ENCODE results near the gene TET1. TPM values are rescaled to one million over a fixed set of nuclear protein-coding genes. Genes with fewer than 3 reads are reported as not detected.
"Not testable (repeated sequence)": the region's sequence is repeated elsewhere in the genome, so short reads cannot be mapped to it uniquely, and the experiment has no call there.

The TET1 gene
- 2.3 and 2.7 TPM in 2 replicates for total RNA-seq

DNA sequence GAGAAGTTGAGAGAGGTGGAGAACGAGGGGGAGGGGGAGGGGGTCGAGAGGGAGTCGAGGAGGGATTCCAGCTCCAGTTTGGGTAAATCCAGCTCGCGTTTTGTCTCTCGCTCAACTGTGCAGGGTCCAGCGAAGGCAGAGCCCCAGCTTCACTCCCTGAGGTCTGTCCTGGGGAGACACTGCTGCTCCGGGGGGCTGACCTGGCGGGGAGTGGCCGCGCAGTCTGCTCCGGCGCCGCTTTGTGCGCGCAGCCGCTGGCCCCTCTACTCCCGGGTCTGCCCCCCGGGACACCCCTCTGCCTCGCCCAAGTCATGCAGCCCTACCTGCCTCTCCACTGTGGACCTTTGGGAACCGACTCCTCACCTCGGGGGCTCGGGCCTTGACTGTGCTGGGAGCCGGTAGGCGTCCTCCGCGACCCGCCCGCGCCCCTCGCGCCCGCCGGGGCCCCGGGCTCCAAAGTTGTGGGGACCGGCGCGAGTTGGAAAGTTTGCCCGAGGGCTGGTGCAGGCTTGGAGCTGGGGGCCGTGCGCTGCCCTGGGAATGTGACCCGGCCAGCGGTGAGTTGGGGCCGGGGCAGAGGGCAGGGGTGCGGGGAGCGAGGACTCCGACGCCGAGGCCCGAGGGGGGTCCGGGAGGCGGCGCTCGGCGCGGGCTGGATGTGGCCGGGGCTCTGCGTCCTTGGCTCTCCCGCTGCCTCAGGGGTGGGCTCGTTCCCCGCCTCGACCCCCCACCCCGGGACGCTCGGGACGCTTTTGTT lies at the start of gene TET1:
TSS of gene TET1 (plus strand) at position 152 of the 757 bp plus-strand sequence. CDS start 12,002 bp downstream, outside the sequence.
- intact Hi-C loops (cut with micrococcal nuclease) = loop anchor here (1.0 kb wide), 1 partner anchor 40 kb away; no protein-coding TSS in a partner anchor

DNA sequence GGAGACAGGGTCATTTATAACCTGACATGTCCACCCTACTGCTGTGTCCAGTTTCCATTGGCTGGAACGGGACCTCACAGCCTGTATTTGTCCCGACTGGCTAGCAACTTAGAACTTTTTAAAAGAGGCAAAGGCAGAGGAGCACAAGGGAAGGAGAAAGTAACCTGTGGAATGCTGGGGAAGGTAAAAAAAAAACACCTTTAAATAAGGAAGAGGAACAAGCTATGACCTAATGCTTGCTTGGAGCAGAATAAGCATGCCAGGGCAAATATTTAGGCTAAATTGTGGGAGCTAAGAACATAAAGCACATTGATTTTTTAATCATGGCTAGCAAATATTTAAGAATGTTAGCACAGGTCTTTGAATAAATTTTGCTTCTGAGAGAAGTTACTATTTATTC lies 43.9 kb upstream of the TET1 start:
- intact Hi-C loops (cut with micrococcal nuclease) = not testable (repeated sequence)

DNA sequence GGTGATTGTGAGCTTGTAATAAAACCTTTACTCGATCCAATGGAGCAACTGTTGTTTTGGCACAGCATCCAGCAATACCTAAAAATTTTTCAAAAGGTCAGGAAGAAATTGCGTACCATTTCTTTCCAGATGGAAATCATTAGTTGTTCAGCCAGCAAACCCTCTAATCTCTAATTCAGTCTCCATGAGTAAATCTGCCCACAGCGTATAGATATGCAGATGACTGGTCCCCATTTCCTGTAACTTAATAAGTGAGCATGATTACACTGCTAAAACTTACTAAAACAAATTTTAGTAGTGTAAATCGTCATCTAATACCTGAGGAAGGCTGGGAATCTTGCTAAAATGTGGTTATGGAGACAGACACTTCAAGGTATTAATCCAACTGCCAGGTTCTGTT lies 43.4 kb upstream of the TET1 start:
- intact Hi-C loops (cut with micrococcal nuclease) = no loop called here

DNA sequence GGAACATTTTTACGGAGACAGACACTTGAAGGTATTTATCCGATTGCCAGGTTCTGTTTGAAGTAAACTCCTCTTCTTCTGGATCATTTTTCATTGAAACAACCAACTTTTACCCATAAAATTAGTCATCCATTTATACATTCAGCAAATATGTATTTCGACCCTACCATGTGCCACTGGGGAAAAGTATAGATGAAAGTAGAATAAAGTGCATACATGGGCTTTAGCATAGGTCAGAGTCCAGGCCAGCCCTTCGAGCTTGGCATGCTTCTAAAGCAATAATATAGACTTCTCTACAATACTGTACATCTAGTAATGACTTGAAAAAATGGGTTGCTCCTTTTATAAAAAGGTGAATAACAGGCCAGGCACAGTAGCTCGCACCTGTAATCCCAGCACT lies 42.9 kb upstream of the TET1 start:
- intact Hi-C loops (cut with micrococcal nuclease) = no loop called here

DNA sequence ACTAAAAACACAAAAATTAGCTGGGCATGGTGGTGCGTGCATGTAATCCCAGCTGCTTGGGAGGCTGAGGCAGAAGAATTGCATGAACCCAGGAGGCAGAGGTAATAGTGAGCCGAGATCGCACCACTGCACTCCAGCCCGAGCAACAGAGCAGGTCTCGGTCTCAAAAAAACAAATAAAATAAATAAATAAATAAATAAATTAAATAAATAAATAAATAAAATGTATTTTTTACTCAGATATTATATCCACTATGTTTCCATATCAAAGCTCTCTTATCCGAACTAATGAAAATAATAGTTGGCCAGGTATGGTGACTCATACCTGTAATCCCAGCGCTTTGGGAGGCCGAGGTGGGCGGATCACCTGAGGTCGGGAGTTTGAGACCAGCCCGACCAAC lies 41.5 kb upstream of the TET1 start:
- intact Hi-C loops (cut with micrococcal nuclease) = not testable (repeated sequence)

DNA sequence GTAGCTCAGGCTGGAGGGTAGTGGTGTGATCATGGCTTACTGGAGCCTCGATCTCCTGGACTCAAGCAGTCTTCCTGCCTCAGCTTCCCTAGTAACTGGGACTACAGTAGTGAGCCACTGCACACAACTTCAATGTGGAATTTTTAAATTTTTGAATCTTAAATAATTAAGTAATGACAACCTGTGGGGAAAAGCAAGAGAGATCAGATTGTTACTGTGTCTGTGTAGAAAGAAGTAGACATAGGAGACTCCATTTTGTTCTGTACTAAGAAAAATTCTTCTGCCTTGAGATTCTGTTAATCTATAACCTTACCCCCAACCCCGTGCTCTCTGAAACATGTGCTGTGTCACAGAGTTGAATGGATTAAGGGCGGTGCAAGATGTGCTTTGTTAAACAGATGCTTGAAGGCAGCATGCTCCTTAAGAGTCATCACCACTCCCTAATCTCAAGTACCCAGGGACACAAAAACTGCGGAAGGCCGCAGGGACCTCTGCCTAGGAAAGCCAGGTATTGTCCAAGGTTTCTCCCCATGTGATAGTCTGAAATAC lies 34.6 kb upstream of the TET1 start:
- intact Hi-C loops (cut with micrococcal nuclease) = loop anchor here (2.0 to 10.0 kb wide), 3 partner anchors 55 to 597 kb away; partner anchors contain the start of genes DNA2, HERC4 and VPS26A

DNA sequence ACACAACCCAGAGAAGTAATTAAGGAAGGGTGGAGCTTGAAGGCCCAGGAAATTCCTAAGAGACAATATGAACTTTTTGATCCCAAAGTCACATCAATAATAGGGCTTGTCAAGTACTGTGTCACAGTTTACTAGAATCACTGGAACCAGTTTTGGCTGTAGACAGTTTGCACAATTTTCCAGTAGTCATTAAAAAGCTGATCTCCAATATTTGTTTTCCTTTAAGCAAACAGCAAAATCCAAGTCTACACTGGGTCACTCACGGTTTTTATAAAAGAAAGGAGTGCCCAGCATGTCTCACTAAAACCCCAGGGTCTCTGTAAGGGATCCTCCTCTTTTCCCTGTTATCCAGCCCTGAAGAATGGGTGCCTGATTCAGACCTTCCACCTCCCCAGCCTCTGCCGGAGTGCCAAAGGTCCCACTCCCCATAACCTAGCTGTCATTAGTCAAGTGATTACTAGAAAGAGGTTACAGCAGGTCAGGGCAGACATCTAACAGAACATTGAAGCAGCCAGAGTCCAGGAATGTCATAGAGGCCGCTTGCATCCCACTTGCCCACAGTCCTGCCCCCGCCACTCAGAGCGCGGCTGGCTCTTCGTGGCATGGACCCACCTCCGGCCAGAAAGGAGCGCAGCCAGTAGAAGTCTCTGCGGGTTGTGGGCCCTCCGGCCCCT lies 33.4 kb upstream of the TET1 start:
- intact Hi-C loops (cut with micrococcal nuclease) = loop anchor here (1.0 to 10.0 kb wide), 7 partner anchors 56 to 642 kb away; partner anchors contain the start of genes CCAR1, DDX50, DNA2 and HERC4

DNA sequence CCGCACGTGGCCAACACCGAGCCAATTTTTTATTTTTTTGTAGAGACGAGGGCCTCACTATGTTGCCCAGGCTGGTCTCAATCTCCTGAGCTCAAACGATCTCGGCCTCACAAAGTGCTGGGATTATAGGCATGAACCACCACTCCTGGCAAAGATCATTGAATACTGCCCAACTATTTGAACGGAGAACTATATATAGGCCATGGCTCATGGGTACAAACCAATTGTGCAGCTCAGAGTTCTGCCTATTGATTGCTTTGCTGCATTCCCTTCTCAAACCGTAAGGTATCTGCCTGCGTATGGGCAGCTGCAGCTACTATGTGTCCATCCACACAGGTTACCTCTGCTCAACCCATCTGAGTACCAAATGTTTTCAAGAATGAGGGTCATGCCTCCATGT lies 23.2 kb upstream of the TET1 start:
- intact Hi-C loops (cut with micrococcal nuclease) = no loop called here

DNA sequence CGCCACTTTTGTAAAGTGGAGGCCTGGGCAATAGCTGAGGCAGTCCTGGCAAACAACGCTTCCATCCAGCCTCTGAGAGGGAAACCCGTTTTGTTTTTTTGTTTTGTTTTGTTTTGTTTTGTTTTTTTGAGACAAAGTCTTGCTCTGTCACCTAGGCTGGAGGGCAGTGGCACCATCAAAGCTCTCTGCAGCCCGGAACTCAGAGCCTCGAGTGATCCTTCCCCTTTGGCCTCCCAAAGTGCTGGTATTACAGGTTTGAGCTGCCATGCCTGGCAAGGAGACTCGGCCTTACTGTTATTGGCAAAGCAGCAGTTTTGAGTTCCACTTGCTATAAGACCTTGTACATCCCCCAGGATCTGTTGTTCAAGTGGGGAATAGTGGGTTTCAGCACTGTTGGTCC lies 22.3 kb upstream of the TET1 start:
- intact Hi-C loops (cut with micrococcal nuclease) = no loop called here

DNA sequence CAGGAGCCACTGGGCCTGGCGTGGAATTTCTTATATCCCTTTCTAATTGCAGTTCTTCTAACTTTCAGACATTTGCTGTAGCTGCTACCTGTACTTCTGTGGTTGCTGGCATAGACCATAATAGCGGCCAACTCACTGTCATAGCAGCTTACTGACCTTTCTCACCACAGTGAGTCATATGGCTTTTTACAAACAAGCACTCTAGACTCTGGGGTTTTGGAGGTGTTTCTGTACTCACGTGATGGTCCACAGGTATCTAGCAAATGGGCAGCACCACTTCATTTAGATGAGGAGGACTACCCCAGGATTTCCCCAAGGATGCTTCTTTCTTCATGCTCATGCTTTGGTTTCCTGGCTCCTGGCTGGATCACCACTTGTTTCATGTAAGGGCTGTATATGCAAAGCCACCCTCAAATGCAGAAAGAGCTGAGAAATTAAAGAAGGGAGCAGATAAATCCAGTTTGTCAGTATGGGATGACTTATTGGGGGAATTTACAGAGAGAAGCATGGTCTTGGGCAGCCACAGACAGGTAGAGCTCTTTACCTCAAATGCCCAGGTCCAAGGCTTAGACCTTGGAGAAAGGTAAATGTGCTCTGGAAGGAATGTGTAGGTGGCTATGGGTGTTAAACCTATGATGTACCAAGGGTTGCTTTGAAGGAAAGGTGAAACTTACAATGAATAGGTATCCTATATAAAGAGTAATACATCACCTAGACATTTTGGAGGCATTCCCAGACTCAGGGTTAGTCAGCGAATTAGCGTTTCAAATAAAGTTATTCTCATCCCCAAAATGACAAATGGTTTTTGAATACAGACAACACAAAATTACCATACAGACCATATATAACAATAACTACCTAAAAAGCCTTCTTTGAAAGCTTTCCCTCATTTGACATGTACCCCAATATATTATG lies 16.9 kb upstream of the TET1 start:
- intact Hi-C loops (cut with micrococcal nuclease) = no loop called here

DNA sequence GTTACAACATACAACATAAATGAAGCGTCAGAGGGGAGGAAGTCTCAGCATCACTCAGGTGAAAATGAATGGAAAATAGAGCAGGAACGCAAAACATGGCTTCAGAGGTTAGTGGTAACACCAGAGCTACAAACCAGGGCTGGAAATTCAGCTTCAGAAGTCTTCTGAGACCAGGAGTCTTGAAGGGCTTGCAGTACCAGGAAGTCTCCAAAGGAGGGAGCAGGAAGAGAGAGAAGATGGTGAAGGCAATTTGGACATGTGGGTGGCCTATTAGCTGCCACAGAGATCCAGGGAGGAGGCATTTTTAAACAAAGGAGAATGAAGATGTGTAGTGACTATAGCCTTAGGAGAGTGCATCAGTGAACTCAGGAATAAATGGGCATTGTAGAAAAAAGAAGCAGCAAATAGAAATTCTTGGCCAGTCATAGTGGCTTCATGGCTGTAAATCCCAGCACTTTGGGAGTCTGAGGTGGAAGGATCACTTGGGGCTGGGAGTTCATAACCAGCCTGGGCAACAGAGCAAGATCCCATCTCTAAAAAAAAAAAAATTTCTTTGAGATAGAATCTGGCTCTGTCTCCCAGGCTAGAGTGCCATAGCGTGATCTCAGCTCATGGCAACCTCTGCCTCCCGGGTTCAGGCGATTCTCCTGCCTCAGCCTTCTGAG lies 9.3 kb upstream of the TET1 start:
- intact Hi-C loops (cut with micrococcal nuclease) = loop anchor here (1.0 to 2.0 kb wide), 2 partner anchors 170 to 346 kb away; partner anchors contain the start of gene CCAR1

DNA sequence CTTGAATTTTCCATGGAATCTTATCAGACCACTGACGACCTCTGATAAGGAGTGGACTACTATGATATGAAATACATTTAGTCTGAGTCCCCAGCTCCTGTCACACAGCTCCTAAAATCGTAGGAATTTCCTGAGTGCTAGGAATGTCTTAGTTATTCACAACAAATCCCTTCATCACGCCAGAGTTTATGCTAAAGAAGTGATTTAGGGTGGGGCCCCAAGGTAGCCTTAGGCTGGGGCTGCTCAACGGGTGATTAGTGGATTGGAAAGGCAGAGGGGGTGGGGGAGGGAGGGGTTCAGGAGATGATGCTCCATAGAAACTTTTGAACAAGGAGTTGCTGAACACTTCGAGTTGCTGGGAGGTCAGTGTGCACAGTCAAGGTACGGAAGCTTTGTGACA lies 7.0 kb upstream of the TET1 start:
- intact Hi-C loops (cut with micrococcal nuclease) = no loop called here

DNA sequence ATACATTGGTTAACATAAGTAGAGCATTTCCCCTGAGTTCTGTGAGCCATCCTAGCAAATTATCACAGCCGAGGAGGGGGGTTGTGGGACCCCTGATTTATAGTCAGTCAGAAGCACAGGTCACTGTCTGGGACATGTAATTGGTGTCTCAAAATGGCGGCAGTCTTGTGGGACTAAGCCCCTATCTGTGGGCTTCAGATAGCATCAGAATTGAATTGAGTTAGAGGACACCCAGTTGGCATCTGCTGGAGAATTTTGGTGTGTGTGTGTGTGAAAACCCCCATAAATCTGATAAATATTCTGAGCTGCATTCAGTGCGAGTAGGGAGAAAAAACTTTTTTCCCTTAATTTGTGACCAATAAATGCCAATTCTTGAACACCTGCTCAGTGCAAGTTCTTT lies 6.5 kb upstream of the TET1 start:
- intact Hi-C loops (cut with micrococcal nuclease) = no loop called here

DNA sequence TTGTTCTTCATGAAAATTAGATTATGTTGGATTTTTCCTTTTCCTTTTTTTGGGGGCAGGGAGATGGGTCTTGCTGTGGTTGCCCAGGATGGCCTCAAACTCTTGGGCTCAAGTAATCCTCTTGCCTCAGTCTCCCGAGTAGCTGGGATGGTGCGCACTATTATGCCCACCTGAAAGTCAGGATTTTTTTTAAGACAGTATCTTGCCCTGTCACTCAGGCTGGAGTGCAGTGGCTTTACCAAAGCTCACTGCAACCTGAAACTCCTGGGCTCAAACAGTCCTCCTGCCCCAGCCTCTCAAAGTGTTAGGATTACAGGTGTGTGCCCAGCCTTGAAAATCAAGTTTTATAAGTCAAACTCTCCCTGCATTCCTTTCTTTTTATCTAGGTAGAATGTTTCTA lies 1.7 kb upstream of the TET1 start:
- intact Hi-C loops (cut with micrococcal nuclease) = no loop called here

DNA sequence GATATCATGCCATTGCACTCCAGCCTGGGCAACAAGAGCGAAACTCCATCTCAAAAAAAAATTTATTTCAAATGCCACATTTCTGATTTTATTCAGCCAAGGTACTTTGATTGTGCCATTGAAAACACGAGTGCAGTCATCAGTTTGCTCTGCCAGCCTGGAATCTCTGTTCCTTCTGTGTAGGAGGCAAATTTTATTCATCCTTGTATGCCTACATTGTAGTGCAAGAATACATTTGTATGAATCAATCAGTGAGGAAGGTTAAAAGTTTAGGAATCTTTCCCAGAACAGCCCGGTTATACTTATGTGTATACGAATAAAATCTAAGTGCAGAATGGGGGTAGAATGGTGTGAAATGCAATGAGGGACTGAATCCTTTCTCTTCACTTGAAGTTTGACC lies 886 bp upstream of the TET1 start:
- intact Hi-C loops (cut with micrococcal nuclease) = no loop called here

DNA sequence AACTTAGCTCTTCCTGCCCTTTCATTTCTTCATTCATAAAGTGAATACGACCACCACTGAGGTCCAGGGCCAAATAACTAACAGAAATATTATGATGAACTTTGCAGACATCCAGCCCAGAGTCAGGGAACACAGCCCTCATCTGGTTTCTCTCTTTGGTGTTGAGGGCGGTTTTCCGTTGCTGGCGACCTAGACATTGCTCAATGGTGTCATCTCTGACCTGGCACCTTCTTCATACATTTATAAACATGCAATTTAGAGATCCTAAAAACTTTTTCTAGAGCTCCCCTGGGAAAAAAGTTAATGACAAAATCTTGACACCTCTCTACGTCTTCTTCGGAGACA lies 324 bp upstream of the TET1 start:
- intact Hi-C loops (cut with micrococcal nuclease) = loop anchor here (1.0 kb wide), 1 partner anchor 40 kb away; no protein-coding TSS in a partner anchor

DNA sequence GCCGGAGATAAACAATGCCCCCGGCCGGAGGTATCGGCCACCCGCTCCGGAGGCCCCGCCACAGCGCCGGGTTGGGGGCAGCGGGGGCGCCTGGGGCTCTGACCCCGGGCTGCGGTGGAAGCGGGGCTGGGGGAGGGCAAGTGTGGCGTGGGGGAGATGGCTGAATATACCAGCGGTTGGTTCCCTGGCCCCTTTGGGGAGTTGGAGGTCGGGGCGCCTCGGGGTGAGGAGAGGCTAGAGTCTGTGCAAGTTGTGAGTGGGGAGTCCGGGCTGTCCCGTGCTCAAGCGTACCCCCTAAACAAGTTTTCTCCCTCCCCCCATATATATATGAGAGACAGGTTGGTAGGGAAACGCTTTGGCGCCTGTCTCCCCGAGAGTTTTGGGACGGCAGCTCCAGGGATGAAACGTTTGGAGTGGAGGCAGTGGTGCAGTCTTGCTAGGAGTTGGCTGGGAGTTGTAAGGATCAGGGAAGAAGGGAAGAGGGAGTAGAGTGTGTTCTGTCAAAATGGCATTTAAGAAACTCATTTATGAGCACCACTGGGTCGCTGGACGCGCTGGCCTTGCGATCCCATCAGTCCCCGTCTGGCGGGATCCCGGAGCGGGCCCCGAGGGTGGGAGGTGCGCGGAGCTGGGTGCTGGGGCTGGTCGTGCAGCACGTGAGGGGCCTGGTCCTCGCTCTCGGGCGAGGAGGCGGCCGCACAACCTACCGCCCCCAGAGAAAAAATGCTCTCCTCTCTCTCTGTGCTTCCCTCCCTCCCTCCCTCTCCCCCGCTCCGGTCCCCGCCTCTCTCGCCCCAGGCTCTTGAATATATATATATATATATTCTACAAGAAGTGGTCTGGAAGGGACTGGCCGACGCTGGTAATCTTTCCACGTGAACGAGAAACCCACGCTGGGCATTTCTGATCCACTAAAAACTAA lies 1.1 kb downstream of the TET1 start:
- intact Hi-C loops (cut with micrococcal nuclease) = loop anchor here (1.0 kb wide), 1 partner anchor 39 kb away; no protein-coding TSS in a partner anchor

DNA sequence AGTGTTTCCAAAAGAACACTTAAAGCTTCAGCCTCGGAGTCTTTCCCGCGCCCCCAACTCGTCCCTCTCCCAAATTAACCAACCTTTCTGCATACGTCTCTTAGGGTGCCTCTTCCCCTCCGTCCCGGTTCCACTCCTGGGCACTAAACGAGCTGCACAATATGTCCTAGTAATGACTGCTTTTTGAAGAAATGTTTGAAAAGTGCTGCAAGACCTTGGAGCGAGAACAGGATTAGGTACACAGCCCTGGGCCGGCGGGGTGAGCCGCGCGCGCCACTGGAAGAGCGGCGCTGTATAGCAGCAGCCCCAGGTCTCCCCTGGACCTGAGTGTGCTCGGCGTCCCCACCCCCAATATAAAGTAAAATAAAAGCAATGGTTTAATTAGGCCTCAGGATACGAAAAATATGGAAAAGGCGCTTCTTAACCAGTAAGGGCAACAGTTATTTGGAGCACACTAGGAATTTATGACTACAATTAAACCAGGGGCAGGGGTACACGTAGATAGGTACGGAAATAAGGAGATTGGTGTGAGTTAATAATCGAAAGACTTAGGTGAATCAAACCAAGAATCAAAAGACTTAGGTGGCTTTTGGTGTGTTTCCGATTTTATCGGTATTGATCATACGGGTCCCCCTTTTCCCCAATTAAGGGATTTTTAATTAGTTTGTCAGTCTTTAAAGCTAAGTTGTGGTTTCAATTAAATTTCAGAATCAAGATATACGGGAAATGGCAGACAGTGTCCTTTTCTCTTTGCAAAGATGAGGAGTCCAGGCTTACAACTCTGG lies 1.9 kb downstream of the TET1 start:
- intact Hi-C loops (cut with micrococcal nuclease) = no loop called here

Measured in T-helper 2 cell treated with Interferon-gamma antibody and Interleukin-4, amounts not matched to agents 100 ng/mL and 5 ng/mL, for 36 hours (primary cell).